ENCODE data around the gene KLF13. TPM values are rescaled to one million over a fixed set of nuclear protein-coding genes. Genes with fewer than 3 reads are reported as not detected.

The KLF13 gene
- total and polyA plus RNA-seq, 2 experiments from 2014 or later: 15.1 to 35.7 TPM

DNA sequence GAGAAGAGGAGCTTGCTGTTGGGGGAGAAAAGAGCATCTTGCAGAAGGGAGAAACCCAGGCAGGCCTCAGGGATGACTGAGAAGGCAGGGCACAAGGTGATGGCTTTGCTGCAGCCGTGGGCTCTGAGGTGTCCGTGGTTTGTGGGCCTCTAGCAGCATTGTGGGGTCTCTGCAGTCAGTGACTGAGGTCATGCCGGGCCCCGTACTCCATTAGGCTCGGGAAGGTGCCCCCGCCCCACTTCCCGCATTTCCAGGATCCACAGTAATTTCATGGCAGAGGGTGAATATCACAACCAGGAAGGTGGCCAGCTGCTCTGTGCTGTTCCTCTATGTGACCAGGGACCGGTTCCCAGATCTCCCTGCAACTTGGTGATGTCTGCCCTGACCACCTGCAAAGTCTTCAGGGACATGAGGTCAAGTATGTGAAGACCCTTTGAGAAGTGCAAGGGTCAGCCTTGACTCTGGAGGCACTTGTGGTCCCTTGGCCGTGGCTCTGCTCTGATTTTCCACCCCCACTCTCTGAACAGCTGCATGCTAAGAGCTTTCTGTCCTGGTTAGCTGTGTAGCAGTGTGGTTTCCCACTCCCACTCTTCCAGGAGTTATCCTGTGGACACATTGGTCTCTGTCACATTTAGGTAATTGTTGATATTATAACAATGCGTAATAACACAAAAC, 3.6 kb downstream of the KLF13 start:
- H3K4me1 ChIP-seq (ENCODE audit: low read depth): peaks cover 20% of the 10 kb centered on the region
- H3K27me3 ChIP-seq: no peaks in the 10 kb centered on the region
- no peak overlapping the region for H3K4me3 ChIP-seq
- no peaks in the 10 kb centered on the region for H3K36me3 ChIP-seq
- DNase-seq (ENCODE audit: low read depth in 1 of 2, low spot score in 1 of 2): no peak
- H3K9me3 ChIP-seq (ENCODE audit: low read depth): no peaks in the 10 kb centered on the region
- TF ChIP-seq, protein P1, sequence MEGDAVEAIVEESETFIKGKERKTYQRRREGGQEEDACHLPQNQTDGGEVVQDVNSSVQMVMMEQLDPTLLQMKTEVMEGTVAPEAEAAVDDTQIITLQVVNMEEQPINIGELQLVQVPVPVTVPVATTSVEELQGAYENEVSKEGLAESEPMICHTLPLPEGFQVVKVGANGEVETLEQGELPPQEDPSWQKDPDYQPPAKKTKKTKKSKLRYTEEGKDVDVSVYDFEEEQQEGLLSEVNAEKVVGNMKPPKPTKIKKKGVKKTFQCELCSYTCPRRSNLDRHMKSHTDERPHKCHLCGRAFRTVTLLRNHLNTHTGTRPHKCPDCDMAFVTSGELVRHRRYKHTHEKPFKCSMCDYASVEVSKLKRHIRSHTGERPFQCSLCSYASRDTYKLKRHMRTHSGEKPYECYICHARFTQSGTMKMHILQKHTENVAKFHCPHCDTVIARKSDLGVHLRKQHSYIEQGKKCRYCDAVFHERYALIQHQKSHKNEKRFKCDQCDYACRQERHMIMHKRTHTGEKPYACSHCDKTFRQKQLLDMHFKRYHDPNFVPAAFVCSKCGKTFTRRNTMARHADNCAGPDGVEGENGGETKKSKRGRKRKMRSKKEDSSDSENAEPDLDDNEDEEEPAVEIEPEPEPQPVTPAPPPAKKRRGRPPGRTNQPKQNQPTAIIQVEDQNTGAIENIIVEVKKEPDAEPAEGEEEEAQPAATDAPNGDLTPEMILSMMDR (IDR thresholded peaks at IDR 0.05; ENCODE audit: low read depth, low read length): no peak
- H3K27ac ChIP-seq: no peak overlapping the region

DNA sequence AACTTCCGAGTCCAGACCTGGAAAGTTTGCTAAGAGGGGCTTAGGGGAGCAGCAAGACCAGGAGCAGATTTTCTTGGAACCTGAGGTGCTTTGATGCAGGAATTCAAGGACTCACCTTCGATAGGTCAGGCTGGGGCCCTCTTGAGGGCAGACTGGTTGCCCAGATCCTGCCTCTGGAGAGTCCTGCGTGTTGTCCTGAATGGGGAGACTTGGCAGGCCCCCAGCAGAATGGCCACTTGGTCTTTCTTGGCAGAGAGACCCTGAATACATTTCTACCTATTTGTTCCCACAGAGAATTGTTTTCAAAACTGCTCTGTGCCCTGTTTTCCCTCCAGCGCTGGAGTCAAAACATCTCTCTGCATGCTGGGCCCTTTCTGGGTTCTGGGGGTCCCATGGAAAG, 4.2 kb downstream of the KLF13 start:
- Histone ChIP-seq H3K27me3 (no peaks in the 10 kb centered on the region), H3K4me1 (ENCODE audit: low read depth) (peaks cover 20% of the 10 kb centered on the region), H3K27ac (no peak overlapping the region), H3K4me3 (no peak overlapping the region), H3K36me3 (no peaks in the 10 kb centered on the region), H3K9me3 (ENCODE audit: low read depth) (no peaks in the 10 kb centered on the region)
- TF ChIP-seq, protein P1 (IDR thresholded peaks at IDR 0.05; ENCODE audit: low read depth, low read length): no peak
- DNase-seq (ENCODE audit: low read depth in 1 of 2, low spot score in 1 of 2): no peak

DNA sequence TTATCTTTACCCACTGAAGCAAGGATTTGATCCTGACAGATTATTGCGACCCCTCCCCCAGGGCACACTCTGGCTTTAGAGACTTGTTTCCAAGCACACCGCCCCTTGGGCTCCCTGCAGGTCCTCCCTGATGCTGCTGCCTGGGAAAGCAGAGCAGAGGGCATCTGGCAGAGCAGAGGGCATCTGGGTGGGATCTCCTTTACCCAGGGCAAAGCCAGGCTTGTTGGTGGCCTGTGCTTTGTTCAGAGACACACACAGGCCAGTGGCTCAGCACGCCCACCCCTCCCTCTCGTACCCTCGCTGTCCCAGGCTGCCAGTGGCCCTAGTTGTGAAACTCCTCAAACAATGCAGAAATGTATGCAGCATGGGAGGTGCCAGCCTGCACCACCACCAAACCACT, 4.8 kb downstream of the KLF13 start:
- H3K9me3 ChIP-seq (ENCODE audit: low read depth): no peaks in the 10 kb centered on the region
- H3K27me3 ChIP-seq: no peaks in the 10 kb centered on the region
- H3K4me3 ChIP-seq: no peak overlapping the region
- peaks cover 20% of the 10 kb centered on the region for H3K4me1 ChIP-seq (ENCODE audit: low read depth)
- DNase-seq (ENCODE audit: low read depth in 1 of 2, low spot score in 1 of 2): no peak
- H3K27ac ChIP-seq: no peak overlapping the region
- no peaks in the 10 kb centered on the region for H3K36me3 ChIP-seq
- TF ChIP-seq, protein P1 (IDR thresholded peaks at IDR 0.05; ENCODE audit: low read depth, low read length): no peak

DNA sequence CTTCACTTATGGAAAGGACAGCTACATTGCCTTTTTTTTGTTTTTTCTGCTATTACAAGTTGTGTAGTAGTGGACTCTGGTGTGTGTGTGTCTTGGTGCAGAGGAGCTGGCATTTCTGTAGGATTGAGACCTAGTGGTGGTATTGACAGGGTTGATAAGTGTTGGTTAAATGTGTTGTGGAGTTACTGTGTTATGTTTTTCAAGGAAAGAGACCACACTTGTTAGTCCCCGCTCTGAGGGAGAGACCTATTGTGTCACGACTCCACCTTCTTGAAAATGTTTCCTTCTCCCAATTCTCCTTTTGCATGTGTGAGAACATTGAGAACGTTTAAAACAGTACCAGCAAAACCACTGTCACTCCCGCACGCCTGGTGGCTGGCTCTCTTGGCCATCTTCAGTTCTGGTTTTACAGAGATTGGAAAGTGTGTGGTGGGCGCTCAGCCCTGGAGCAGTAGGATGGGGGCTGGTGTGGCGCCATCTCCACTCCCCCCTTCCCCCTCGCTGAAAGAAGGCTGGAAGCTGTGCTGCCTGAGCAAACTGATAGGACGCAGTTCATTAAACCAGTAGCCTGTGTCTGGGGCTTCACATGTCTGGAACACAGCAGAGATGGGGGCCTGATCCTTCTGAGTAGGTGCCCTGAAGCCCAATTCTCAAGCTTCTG, 5.5 kb downstream of the KLF13 start:
- Histone ChIP-seq H3K27ac (no peak overlapping the region), H3K4me3 (no peak overlapping the region), H3K9me3 (ENCODE audit: low read depth) (no peaks in the 10 kb centered on the region), H3K36me3 (no peaks in the 10 kb centered on the region), H3K4me1 (ENCODE audit: low read depth) (peaks cover 20% of the 10 kb centered on the region), H3K27me3 (no peaks in the 10 kb centered on the region)
- TF ChIP-seq, protein P1 (IDR thresholded peaks at IDR 0.05; ENCODE audit: low read depth, low read length): no peak
- no peak for DNase-seq (ENCODE audit: low read depth in 1 of 2, low spot score in 1 of 2)

- H3K36me3 ChIP-seq: no peaks in the 10 kb centered on the region
- no peak overlapping the region for H3K4me3 ChIP-seq
- H3K27me3 ChIP-seq: no peaks in the 10 kb centered on the region
- H3K27ac ChIP-seq: no peak overlapping the region
- no peaks in the 10 kb centered on the region for H3K9me3 ChIP-seq (ENCODE audit: low read depth)
- no peak for DNase-seq (ENCODE audit: low read depth in 1 of 2, low spot score in 1 of 2)
- peaks cover 20% of the 10 kb centered on the region for H3K4me1 ChIP-seq (ENCODE audit: low read depth)
- TF ChIP-seq, protein P1 (IDR thresholded peaks at IDR 0.05; ENCODE audit: low read depth, low read length): no peak
Measured at GRCh38 chr15:31332681-31333071, 6.0 kb downstream of the KLF13 start.

Measured in cardiac muscle cell (in vitro differentiated cells and primary cell).